ENCODE measurements around the gene RPS18. TPM values are rescaled to one million over a fixed set of nuclear protein-coding genes. Genes with fewer than 3 reads are reported as not detected.

The RPS18 gene
- total and polyA plus RNA-seq, 2 of the 13 experiments (the other 11 are each of a cell fraction or from before 2014, with no cell fraction given) = 3,896 to 5,806 TPM

DNA sequence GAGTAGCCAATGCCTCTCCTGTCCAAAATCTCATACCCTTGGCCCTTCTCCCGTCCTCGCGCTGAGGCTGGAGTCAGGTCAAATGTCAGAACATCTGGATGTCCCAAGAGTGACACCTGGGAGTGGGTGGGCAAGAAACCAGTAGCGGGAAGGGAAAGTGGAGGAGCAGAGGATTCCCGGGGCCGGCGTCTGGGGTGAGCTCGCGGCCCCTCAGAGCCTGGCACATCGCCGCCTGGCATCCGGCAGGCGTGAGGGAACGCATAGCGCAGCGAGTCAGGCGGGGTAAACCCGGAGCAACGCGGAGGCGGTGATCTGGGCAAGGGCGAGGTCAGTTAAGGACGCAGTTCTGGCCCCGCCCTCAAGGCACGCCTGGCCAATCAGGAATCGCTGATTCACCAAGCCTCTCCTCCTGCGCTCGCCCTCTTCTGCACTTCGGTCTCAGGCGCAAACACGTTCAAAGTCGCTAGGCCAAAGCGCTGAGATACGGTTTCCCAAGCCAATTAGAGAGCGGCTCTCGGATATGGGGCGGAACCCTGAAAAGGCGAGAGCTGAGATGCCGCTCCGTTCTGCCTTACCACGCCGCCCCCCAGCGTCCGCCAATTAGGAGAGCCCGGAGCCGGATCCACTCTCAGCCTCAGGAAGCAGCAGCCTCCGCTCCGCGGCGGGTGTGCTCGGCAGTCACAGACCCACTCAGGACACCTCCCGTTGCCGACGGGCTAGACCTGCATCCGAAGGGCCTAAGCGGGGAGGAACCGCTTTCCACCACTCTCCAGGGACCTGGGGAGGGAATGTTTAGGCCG lies 22.7 kb upstream of the RPS18 start (continued):
- TF ChIP-seq ZNF337 (CRISPR knock-in tag; IDR thresholded peaks at IDR 0.05; ENCODE audit: borderline replicate concordance, low read depth) = peak; percentile 41; the same call in 1 of the 2 replicates
- TF ChIP-seq ZNF253 (CRISPR knock-in tag; IDR thresholded peaks at IDR 0.05; ENCODE audit: borderline replicate concordance) = peak; percentile 29; the same call in 1 of the 2 replicates
- no peak for TF ChIP-seq GTF2F1 (IDR thresholded peaks at IDR 0.05; ENCODE audit: low read length)
- no peak for TF ChIP-seq ZNF672 (CRISPR knock-in tag; IDR thresholded peaks at IDR 0.05)
- TF ChIP-seq RFXAP (CRISPR knock-in tag; IDR thresholded peaks at IDR 0.05; ENCODE audit: borderline replicate concordance) = 0 out of 2 replicates have a peak, but pooled peaks have one; percentile 60
- TF ChIP-seq, protein P1, sequence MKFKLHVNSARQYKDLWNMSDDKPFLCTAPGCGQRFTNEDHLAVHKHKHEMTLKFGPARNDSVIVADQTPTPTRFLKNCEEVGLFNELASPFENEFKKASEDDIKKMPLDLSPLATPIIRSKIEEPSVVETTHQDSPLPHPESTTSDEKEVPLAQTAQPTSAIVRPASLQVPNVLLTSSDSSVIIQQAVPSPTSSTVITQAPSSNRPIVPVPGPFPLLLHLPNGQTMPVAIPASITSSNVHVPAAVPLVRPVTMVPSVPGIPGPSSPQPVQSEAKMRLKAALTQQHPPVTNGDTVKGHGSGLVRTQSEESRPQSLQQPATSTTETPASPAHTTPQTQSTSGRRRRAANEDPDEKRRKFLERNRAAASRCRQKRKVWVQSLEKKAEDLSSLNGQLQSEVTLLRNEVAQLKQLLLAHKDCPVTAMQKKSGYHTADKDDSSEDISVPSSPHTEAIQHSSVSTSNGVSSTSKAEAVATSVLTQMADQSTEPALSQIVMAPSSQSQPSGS (CRISPR knock-in tag; IDR thresholded peaks at IDR 0.05) = peak; percentile 61; the same call in 1 of the 2 replicates
- TF ChIP-seq, protein P2, sequence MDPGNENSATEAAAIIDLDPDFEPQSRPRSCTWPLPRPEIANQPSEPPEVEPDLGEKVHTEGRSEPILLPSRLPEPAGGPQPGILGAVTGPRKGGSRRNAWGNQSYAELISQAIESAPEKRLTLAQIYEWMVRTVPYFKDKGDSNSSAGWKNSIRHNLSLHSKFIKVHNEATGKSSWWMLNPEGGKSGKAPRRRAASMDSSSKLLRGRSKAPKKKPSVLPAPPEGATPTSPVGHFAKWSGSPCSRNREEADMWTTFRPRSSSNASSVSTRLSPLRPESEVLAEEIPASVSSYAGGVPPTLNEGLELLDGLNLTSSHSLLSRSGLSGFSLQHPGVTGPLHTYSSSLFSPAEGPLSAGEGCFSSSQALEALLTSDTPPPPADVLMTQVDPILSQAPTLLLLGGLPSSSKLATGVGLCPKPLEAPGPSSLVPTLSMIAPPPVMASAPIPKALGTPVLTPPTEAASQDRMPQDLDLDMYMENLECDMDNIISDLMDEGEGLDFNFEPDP (CRISPR knock-in tag; conservative IDR thresholded peaks at IDR 0.05) = no peak
- TF ChIP-seq BRCA1 (CRISPR knock-in tag; IDR thresholded peaks at IDR 0.05) = no peak
- TF ChIP-seq, protein P3, sequence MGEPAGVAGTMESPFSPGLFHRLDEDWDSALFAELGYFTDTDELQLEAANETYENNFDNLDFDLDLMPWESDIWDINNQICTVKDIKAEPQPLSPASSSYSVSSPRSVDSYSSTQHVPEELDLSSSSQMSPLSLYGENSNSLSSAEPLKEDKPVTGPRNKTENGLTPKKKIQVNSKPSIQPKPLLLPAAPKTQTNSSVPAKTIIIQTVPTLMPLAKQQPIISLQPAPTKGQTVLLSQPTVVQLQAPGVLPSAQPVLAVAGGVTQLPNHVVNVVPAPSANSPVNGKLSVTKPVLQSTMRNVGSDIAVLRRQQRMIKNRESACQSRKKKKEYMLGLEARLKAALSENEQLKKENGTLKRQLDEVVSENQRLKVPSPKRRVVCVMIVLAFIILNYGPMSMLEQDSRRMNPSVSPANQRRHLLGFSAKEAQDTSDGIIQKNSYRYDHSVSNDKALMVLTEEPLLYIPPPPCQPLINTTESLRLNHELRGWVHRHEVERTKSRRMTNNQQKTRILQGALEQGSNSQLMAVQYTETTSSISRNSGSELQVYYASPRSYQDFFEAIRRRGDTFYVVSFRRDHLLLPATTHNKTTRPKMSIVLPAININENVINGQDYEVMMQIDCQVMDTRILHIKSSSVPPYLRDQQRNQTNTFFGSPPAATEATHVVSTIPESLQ (CRISPR knock-in tag; conservative IDR thresholded peaks at IDR 0.05) = no peak
- peak; percentile 4; the same call in 1 of the 2 replicates for TF ChIP-seq SETDB1 (CRISPR knock-in tag; IDR thresholded peaks at IDR 0.05; ENCODE audit: borderline replicate concordance)
- TF ChIP-seq FOSL1 (CRISPR knock-in tag; IDR thresholded peaks at IDR 0.05; ENCODE audit: borderline replicate concordance) = no peak
- TF ChIP-seq ZKSCAN1 (IDR thresholded peaks at IDR 0.05; ENCODE audit: low read length) = no peak
- TF ChIP-seq, protein P4, sequence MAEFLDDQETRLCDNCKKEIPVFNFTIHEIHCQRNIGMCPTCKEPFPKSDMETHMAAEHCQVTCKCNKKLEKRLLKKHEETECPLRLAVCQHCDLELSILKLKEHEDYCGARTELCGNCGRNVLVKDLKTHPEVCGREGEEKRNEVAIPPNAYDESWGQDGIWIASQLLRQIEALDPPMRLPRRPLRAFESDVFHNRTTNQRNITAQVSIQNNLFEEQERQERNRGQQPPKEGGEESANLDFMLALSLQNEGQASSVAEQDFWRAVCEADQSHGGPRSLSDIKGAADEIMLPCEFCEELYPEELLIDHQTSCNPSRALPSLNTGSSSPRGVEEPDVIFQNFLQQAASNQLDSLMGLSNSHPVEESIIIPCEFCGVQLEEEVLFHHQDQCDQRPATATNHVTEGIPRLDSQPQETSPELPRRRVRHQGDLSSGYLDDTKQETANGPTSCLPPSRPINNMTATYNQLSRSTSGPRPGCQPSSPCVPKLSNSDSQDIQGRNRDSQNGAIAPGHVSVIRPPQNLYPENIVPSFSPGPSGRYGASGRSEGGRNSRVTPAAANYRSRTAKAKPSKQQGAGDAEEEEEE (CRISPR knock-in tag; IDR thresholded peaks at IDR 0.05; ENCODE audit: borderline replicate concordance) = no peak
- peak; percentile 89; the same call in 1 of the 2 replicates for TF ChIP-seq ZNF34 (CRISPR knock-in tag; IDR thresholded peaks at IDR 0.05; ENCODE audit: borderline replicate concordance)
- TF ChIP-seq ZNF607 (CRISPR knock-in tag; IDR thresholded peaks at IDR 0.05; ENCODE audit: borderline replicate concordance) = peak; percentile 90
- peak; percentile 30; the same call in 1 of the 2 replicates for TF ChIP-seq ZNF713 (CRISPR knock-in tag; IDR thresholded peaks at IDR 0.05)
- TF ChIP-seq KDM6A (CRISPR knock-in tag; IDR thresholded peaks at IDR 0.05; ENCODE audit: low read depth) = no peak; the same call in none of the 2 replicates
- no peak for TF ChIP-seq ZNF629 (CRISPR knock-in tag; conservative IDR thresholded peaks at IDR 0.05)
- TF ChIP-seq, protein P5, sequence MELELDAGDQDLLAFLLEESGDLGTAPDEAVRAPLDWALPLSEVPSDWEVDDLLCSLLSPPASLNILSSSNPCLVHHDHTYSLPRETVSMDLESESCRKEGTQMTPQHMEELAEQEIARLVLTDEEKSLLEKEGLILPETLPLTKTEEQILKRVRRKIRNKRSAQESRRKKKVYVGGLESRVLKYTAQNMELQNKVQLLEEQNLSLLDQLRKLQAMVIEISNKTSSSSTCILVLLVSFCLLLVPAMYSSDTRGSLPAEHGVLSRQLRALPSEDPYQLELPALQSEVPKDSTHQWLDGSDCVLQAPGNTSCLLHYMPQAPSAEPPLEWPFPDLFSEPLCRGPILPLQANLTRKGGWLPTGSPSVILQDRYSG (CRISPR knock-in tag; IDR thresholded peaks at IDR 0.05) = no peak
- no peak; the same call in 1 of the 2 replicates for TF ChIP-seq ZNF891 (CRISPR knock-in tag; IDR thresholded peaks at IDR 0.05)

All from HepG2 (cell line).